Omental fat pad (tissue), 4 donors: ENCODE data around the gene KIF25. TPM values are rescaled to one million over a fixed set of nuclear protein-coding genes. Genes with fewer than 3 reads are reported as not detected.
"Not testable (repeated sequence)": the region's sequence is repeated elsewhere in the genome, so short reads cannot be mapped to it uniquely, and the experiment has no call there.

Experiments
- ATAC-seq: fragments of 150-250 bp; one replicate; pipeline ENCODE4 v1.9.1; 2016; ENCODE audit warnings: mild to moderate bottlenecking, moderate library complexity; ENCODE audit not compliant: low FRiP score
- DNase-seq: peaks from one replicate; pipeline ENCODE4 v3.0.0-alpha.2; 2019; ENCODE audit warnings: low spot score
- total RNA-seq, 4 donors: library from RNA; depleted of rRNA; stranded (reverse); fragments of >200 nt; gene quantifications; one replicate each; pipeline ENCODE4 v1.1.0, GENCODE V29; 2016
- TF ChIP-seq, protein P1 (sequence below), 3 donors: fragments of 450-650 bp; IDR thresholded peaks; one replicate each; pipeline ENCODE4 v1.5.1; 2016 to 2017; ENCODE audit warnings: antibody characterized with exemption in 3 of 3, mild to moderate bottlenecking in 3 of 3, moderate library complexity in 2 of 3

KIF25 gene
- total RNA-seq, 4 donors from 2014 or later = 0.38 to 0.60 TPM; not detected in 2

GRCh38 chr6:167995302-167995701 lies 2.2 kb upstream of the KIF25 start:
- no peak for ATAC-seq
- no peak for DNase-seq
- TF ChIP-seq, protein P1, sequence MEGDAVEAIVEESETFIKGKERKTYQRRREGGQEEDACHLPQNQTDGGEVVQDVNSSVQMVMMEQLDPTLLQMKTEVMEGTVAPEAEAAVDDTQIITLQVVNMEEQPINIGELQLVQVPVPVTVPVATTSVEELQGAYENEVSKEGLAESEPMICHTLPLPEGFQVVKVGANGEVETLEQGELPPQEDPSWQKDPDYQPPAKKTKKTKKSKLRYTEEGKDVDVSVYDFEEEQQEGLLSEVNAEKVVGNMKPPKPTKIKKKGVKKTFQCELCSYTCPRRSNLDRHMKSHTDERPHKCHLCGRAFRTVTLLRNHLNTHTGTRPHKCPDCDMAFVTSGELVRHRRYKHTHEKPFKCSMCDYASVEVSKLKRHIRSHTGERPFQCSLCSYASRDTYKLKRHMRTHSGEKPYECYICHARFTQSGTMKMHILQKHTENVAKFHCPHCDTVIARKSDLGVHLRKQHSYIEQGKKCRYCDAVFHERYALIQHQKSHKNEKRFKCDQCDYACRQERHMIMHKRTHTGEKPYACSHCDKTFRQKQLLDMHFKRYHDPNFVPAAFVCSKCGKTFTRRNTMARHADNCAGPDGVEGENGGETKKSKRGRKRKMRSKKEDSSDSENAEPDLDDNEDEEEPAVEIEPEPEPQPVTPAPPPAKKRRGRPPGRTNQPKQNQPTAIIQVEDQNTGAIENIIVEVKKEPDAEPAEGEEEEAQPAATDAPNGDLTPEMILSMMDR (IDR thresholded peaks at IDR 0.05) = no peak

DNA sequence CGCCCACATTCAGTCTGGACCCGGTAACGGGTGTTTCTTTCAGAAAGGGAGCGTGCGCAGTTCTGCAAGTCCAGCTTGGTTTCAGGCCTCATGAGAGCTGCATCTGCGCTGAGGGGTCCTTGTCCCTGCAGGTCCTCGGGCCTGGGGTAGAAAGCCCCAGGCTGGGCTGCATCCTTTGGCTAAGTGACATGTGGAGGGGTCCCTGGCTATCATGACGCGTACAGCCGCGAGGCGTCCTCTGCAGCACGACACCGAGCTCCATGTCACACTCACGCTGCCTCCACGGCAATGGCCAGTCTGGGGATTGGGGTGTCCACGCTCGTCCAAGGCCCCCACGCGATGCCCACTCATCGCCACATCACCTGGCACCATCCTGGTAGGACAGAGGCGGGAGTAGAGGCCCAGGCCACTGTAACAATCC lies 1.7 kb upstream of the KIF25 start:
- TF ChIP-seq, protein P1 (IDR thresholded peaks at IDR 0.05) = no peak
- no peak for ATAC-seq

GRCh38 chr6:167996424-167997199 lies 859 bp upstream of the KIF25 start:
- ATAC-seq (no peak), DNase-seq (no peak)
- TF ChIP-seq, protein P1 (IDR thresholded peaks at IDR 0.05) = no peak

More for the DNA sequence above, 1.7 kb upstream of the KIF25 start:
- no peak for DNase-seq

DNA sequence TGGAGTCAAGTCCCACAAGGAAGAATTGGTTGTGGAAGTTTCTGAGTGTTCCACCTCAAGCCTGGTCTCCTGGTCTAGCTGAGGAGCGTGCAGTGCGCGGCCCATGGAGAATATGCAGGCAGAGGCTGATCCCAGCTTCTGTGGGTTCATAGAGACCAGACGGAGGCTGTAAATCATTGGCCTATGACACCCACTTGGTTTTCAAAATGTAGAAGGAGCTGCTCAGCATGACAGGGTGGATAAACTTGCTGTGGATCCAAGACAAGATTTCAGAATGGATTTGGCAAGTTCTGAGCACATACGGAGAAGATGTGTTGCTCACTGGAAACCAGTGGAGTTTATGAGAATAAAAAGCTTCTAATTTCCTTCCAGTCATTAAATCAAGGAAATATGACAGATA lies 744 bp downstream of the KIF25 start:
- DNase-seq (no peak), ATAC-seq (no peak)
- TF ChIP-seq, protein P1 (IDR thresholded peaks at IDR 0.05) = no peak

- DNase-seq = no peak
- TF ChIP-seq, protein P1 (IDR thresholded peaks at IDR 0.05) = no peak
- no peak for ATAC-seq
Observed at GRCh38 chr6:168000198-168001028, 2.9 kb downstream of the KIF25 start.

- ATAC-seq = no peak
Observed at GRCh38 chr6:168001029-168001332, 3.5 kb downstream of the KIF25 start.

DNA sequence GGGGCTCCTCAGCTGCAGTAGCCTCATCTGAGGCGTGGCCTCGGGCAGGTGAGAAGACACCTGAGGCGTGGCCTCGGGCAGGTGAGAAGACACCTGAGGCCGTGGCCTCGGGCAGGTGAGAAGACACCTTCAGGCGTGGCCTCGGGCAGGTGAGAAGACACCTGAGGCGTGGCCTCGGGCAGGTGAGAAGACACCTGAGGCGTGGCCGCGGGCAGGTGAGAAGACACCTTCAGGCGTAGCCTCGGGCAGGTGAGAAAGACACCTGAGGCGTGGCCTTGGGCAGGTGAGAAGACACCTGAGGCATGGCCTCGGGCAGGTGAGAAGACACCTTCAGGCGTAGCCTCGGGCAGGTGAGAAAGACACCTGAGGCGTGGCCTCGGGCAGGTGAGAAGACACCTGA lies 4.0 kb downstream of the KIF25 start:
- not testable (repeated sequence) for ATAC-seq

More at GRCh38 chr6:168001029-168001332, 3.5 kb downstream of the KIF25 start:
- TF ChIP-seq, protein P1 (IDR thresholded peaks at IDR 0.05) = no peak
- DNase-seq = no peak

More for the DNA sequence above, 4.0 kb downstream of the KIF25 start:
- DNase-seq = not testable (repeated sequence)
